HepG2 (cell line): ENCODE results near the gene CNIH3. TPM values are rescaled to one million over a fixed set of nuclear protein-coding genes. Genes with fewer than 3 reads are reported as not detected.

ENCODE experiments used
- ATAC-seq: fragments of 200-7000 bp; cut with Tn5 transposase; 3 replicates; pipeline ENCODE4 v1.9.1; 2020; ENCODE audit warnings: mild to moderate bottlenecking, moderate library complexity
- BruUV-seq: library from RNA; stranded (reverse); fragments of 400-500 nt; replicated peaks from 2 replicates; lab custom pipeline; 2021; lab: Mats Ljungman, UMichigan
- CTCF ChIA-PET: fragments of 300-600 bp; formaldehyde crosslinking; extraction: SDS; loops from one replicate; lab custom pipeline; 2021; ENCODE audit warnings: low total read pairs, inconsistent platforms, low intra/inter-chr PET ratio; lab: Yijun Ruan, JAX
- POLR2A ChIA-PET: fragments of 350-600 bp; sonication (Branson Sonifier 250); formaldehyde crosslinking; loops from one replicate; lab custom pipeline; 2020; ENCODE audit warnings: antibody characterized with exemption, inconsistent platforms; lab: Yijun Ruan, JAX
- DNase-seq: peaks from one replicate; pipeline ENCODE4 v3.0.0-alpha.2; 2015; ENCODE audit warnings: low spot score
- FAIRE-seq: peaks from 3 replicates; lab custom pipeline; 2011; peaks lifted over from hg19 to GRCh38; lab: Jason Lieb, UNC
- H2AFZ ChIP-seq: one replicate; pipeline ENCODE4 v1.6.1; 2011; ENCODE audit warnings: low read length, inconsistent platforms
- H3K27ac ChIP-seq: fragments of 300-600 bp; 3 replicates; pipeline ENCODE4 v1.8.0; 2011; ENCODE audit warnings: mixed run types, mild to moderate bottlenecking, mixed read lengths, low read length, inconsistent platforms; ENCODE audit not compliant: insufficient read depth; ENCODE audit errors: extremely low read length
- H3K27me3 ChIP-seq, 2 experiments: fragments of 200-600 bp in 1 of 2; 2 replicates in 1 of 2; 3 replicates in 1 of 2; pipeline versions ENCODE4 v1.6.0 to v1.8.0; 2011; ENCODE audit warnings: low read length in 2 of 2, mild to moderate bottlenecking in 2 of 2, moderate library complexity in 2 of 2, inconsistent platforms in 1 of 2; ENCODE audit not compliant: insufficient read depth in 2 of 2, control insufficient read depth in 1 of 2
- H3K36me3 ChIP-seq, 2 experiments: fragments of 200-600 bp in 1 of 2; replicated peaks in 1 of 2; 2 replicates in 1 of 2; 3 replicates in 1 of 2; pipeline versions ENCODE4 v1.5.1 to v1.8.0; 2011; ENCODE audit warnings: low read length in 2 of 2, inconsistent platforms in 1 of 2; ENCODE audit not compliant: insufficient read depth in 2 of 2, control insufficient read depth in 1 of 2
- H3K4me1 ChIP-seq: 2 replicates; pipeline ENCODE4 v1.5.1; 2012; ENCODE audit warnings: low read length, inconsistent platforms; ENCODE audit not compliant: insufficient read depth
- H3K4me2 ChIP-seq: 2 replicates; pipeline ENCODE4 v1.6.0; 2011; ENCODE audit warnings: low read depth, low read length, inconsistent platforms
- H3K4me3 ChIP-seq, 3 experiments: fragments of 200-600 bp in 1 of 3; sonication (generic), shearing (Covaris generic) in 1 of 3; replicated peaks in 1 of 3; 2 replicates each; pipeline ENCODE4 v1.5.1; 2011 to 2016; ENCODE audit warnings: low read length in 3 of 3, inconsistent platforms in 2 of 3, low read depth in 2 of 3, mild to moderate bottlenecking in 2 of 3, control low read depth in 1 of 3, mixed read lengths in 1 of 3; ENCODE audit not compliant: insufficient read depth in 1 of 3
- H3K79me2 ChIP-seq: one replicate; pipeline ENCODE4 v1.6.1; 2011; ENCODE audit warnings: low read length, inconsistent platforms; ENCODE audit not compliant: insufficient read depth
- H3K9ac ChIP-seq: 2 replicates; pipeline ENCODE4 v1.6.0; 2011; ENCODE audit warnings: mild to moderate bottlenecking, low read depth, low read length, inconsistent platforms; ENCODE audit not compliant: insufficient read depth
- H3K9me3 ChIP-seq: 2 replicates; pipeline ENCODE4 v1.5.1; 2012; ENCODE audit warnings: mild to moderate bottlenecking, low read length
- H4K20me1 ChIP-seq: 2 replicates; pipeline ENCODE4 v1.6.0; 2011; ENCODE audit warnings: inconsistent platforms, mild to moderate bottlenecking, low read length, moderate library complexity; ENCODE audit not compliant: insufficient read depth
- ATF7 ChIP-seq, 2 experiments: fragments of 450-650 bp in 1 of 2; sonication (generic) in 1 of 2; formaldehyde crosslinking in 1 of 2; IDR thresholded peaks; 2 replicates each; pipeline versions ENCODE4 v1.4.0 to v1.6.1; 2016 to 2020; ENCODE audit warnings: antibody characterized with exemption in 1 of 2, mild to moderate bottlenecking in 1 of 2, missing genetic modification reagents in 1 of 2
- BRD4 ChIP-seq: sonication (generic); formaldehyde crosslinking; IDR thresholded peaks from 2 replicates; pipeline ENCODE4 v1.4.0; 2020; ENCODE audit warnings: missing genetic modification reagents
- GABPB1 ChIP-seq: IDR thresholded peaks from 2 replicates; pipeline ENCODE4 v1.6.1; 2016; ENCODE audit warnings: mild to moderate bottlenecking, missing genetic modification reagents, moderate library complexity, missing compliant biosample characterization
- KLF15 ChIP-seq: sonication (generic); formaldehyde crosslinking; IDR thresholded peaks from 2 replicates; pipeline ENCODE4 v1.8.1; 2023; ENCODE audit warnings: borderline replicate concordance, mild to moderate bottlenecking, inconsistent platforms, missing genetic modification reagents, mixed read lengths
- SOX5 ChIP-seq: IDR thresholded peaks from 2 replicates; pipeline ENCODE4 v1.6.1; 2016; ENCODE audit warnings: borderline replicate concordance
- ZBTB3 ChIP-seq: sonication (generic); formaldehyde crosslinking; IDR thresholded peaks from 2 replicates; pipeline ENCODE4 v1.4.0; 2020; ENCODE audit warnings: low read depth, mild to moderate bottlenecking, moderate library complexity, missing genetic modification reagents, borderline replicate concordance
- ZNF331 ChIP-seq: sonication (generic); formaldehyde crosslinking; IDR thresholded peaks from 2 replicates; pipeline ENCODE4 v1.4.0; 2020; ENCODE audit warnings: missing genetic modification reagents
- ZNF558 ChIP-seq: sonication (generic); formaldehyde crosslinking; IDR thresholded peaks from 2 replicates; pipeline ENCODE4 v1.9.0; 2022; ENCODE audit warnings: mild to moderate bottlenecking, missing genetic modification reagents, borderline replicate concordance
- ZNF589 ChIP-seq: sonication (generic); formaldehyde crosslinking; conservative IDR thresholded peaks from 2 replicates; pipeline ENCODE4 v1.8.0; 2022; ENCODE audit warnings: mild to moderate bottlenecking, moderate library complexity, missing genetic modification reagents
- ZNF749 ChIP-seq: sonication (generic); formaldehyde crosslinking; IDR thresholded peaks from 2 replicates; pipeline ENCODE4 v1.8.0; 2022; ENCODE audit warnings: mild to moderate bottlenecking, missing genetic modification reagents, moderate library complexity, borderline replicate concordance
- ZNF781 ChIP-seq: sonication (generic); formaldehyde crosslinking; IDR thresholded peaks from 2 replicates; pipeline ENCODE4 v1.5.1; 2020; ENCODE audit warnings: borderline replicate concordance, mild to moderate bottlenecking, missing genetic modification reagents; ENCODE audit errors: not compliant biosample characterization
- WGBS: methylation state at CpG from one replicate; pipeline ENCODE4 v1.1.6; 2017; ENCODE audit warnings: low lambda C conversion rate; 5-methylcytosine and 5-hydroxymethylcytosine counted together
- in situ Hi-C: cut with HindIII; loops from 2 replicates; pipeline ENCODE4 v1.10.0; 2017; ENCODE audit warnings: low pct_unique_long_range_greater_than_20kb; ENCODE audit not compliant: extremely low pct_ligation_motif_present
- intact Hi-C: fragments of 100-400 bp; cut with micrococcal nuclease; formaldehyde crosslinking; loops from one replicate; pipeline ENCODE4 v1.10.0; 2022; ENCODE audit not compliant: unreplicated experiment
- polyA plus RNA-seq, 8 experiments: library from polyadenylated mRNA; depleted of rRNA in 3 of 8; stranded (reverse) in 7 of 8; unstranded in 1 of 8; fragments of >200 nt; fragmentation: Illumina TruSeq in 4 of 8; extraction: Trizol in 4 of 8; gene quantifications; 2 replicates each; pipeline versions ENCODE4 v1.2.1 to v1.2.3, GENCODE V29; 2011 to 2016; ENCODE audit warnings: low read depth in 4 of 8, missing spikeins in 1 of 8, mixed read lengths in 1 of 8; ENCODE audit not compliant: insufficient read depth in 1 of 8
- total RNA-seq, 5 experiments: library from RNA; depleted of rRNA; stranded (reverse); fragments of >200 nt; fragmentation: Illumina TruSeq; extraction: Trizol; gene quantifications; 2 replicates each; pipeline ENCODE4 v1.2.3, GENCODE V29; 2016; ENCODE audit warnings: low read depth in 1 of 5
- TF ChIP-seq, protein P1 (sequence below): sonication (generic); formaldehyde crosslinking; IDR thresholded peaks from 2 replicates; pipeline ENCODE4 v1.4.0; 2020; ENCODE audit warnings: missing genetic modification reagents

Gene CNIH3
- total and polyA plus RNA-seq, 2 of the 13 experiments (the other 11 are each of a cell fraction or from before 2014, with no cell fraction given) = 0.36 to 1.1 TPM

DNA sequence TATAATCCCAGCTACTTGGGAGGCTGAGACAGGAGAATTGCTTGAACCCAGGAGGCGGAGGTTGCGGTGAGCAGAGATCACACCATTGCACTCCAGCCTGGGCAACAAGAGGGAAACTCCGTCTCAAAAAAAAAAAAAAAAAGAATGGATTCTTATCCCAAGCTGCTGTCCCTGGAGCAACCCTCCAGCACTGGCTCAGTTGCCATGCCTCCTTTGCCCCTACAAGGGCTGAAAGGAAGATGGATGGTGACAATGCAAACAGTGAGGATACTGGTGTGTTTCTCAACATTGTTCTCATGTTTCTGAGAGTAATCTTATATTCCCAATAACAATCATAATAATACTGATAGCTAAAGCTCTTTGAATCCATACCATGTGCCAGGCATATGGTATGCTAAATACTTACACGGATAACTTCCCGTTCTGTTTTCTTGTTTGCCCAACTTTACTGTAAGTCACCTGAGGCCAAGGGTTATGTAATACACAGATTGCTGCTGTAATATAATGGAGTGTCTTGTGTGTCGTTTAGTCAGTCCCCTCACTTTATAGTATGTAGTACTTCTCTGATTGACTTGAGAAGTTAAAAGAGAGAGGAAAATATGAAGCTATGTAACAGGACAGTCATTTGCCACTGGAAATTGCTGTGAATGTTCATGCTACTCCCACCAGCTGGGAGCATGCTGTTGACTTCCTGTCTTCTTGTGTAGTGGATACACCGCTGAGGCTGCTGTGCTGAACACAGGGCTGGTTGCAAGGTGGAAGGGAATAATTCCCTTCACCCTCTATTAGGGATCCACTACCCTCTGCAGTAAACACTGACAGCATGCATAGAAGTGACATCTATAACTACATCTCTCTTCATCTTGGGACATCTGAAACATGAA lies 153.6 kb downstream of the CNIH3 start:
- FAIRE-seq (no peak), DNase-seq (no peak), ATAC-seq (no peak)
- Histone ChIP-seq H3K27ac (no peak overlapping the region), H3K4me3 (no peak overlapping the region), H4K20me1 (no peaks in the 10 kb centered on the region), H2AFZ (no peak overlapping the region), H3K27me3 (peaks cover 0 to 2% of the 10 kb centered on the region in 2 experiments; a peak in 1 of 5 replicates), H3K36me3 (no peaks in the 10 kb centered on the region), H3K9me3 (no peaks in the 10 kb centered on the region), H3K4me2 (no peak overlapping the region), H3K79me2 (no peaks in the 10 kb centered on the region), H3K4me1 (no peaks in the 10 kb centered on the region), H3K9ac (no peak overlapping the region)
- TF ChIP-seq, protein P1, sequence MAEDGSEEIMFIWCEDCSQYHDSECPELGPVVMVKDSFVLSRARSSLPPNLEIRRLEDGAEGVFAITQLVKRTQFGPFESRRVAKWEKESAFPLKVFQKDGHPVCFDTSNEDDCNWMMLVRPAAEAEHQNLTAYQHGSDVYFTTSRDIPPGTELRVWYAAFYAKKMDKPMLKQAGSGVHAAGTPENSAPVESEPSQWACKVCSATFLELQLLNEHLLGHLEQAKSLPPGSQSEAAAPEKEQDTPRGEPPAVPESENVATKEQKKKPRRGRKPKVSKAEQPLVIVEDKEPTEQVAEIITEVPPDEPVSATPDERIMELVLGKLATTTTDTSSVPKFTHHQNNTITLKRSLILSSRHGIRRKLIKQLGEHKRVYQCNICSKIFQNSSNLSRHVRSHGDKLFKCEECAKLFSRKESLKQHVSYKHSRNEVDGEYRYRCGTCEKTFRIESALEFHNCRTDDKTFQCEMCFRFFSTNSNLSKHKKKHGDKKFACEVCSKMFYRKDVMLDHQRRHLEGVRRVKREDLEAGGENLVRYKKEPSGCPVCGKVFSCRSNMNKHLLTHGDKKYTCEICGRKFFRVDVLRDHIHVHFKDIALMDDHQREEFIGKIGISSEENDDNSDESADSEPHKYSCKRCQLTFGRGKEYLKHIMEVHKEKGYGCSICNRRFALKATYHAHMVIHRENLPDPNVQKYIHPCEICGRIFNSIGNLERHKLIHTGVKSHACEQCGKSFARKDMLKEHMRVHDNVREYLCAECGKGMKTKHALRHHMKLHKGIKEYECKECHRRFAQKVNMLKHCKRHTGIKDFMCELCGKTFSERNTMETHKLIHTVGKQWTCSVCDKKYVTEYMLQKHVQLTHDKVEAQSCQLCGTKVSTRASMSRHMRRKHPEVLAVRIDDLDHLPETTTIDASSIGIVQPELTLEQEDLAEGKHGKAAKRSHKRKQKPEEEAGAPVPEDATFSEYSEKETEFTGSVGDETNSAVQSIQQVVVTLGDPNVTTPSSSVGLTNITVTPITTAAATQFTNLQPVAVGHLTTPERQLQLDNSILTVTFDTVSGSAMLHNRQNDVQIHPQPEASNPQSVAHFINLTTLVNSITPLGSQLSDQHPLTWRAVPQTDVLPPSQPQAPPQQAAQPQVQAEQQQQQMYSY (CRISPR knock-in tag) = no peak
- TF ChIP-seq BRD4 (CRISPR knock-in tag) (no peak), ZNF781 (CRISPR knock-in tag) (no peak), ZNF558 (CRISPR knock-in tag) (no peak), KLF15 (CRISPR knock-in tag) (no peak), ZNF331 (CRISPR knock-in tag) (no peak), ZNF749 (CRISPR knock-in tag) (no peak), ATF7 (IDR thresholded peaks at IDR 0.05) (no peak), ATF7 (CRISPR knock-in tag; IDR thresholded peaks at IDR 0.05) (no peak), ZBTB3 (no peak), ZNF589 (CRISPR knock-in tag) (no peak), SOX5 (no peak), GABPB1 (CRISPR knock-in tag) (no peak)
- intact Hi-C loops (no loop called here), in situ Hi-C loops (no loop called here)
- ChIA-PET POLR2A (no interaction called here), CTCF (no interaction called here)
- WGBS = 41% methylated on average over 7 of the region's 7 CpGs
- no TSS peak for BruUV-seq
